Measurements from ENCODE around the gene HDAC9. TPM values are rescaled to one million over a fixed set of nuclear protein-coding genes. Genes with fewer than 3 reads are reported as not detected.

Gene HDAC9
- total RNA-seq, 2 experiments from 2014 or later: 1.5 to 3.0 TPM

GRCh38 chr7:18834577-18834976 is 339.0 kb downstream of the HDAC9 start:
- H3K36me3 Mint-ChIP-seq (ENCODE audit: low read depth): no peaks in the 10 kb centered on the region
- ATAC-seq: no peak
- TF ChIP-seq CTCF (IDR thresholded peaks at IDR 0.05): no peak
- ChIA-PET CTCF (no interaction called here), POLR2A (no interaction called here)
- no peak overlapping the region for H3K27ac Mint-ChIP-seq
- H3K4me1 Mint-ChIP-seq (ENCODE audit: low read depth): no peaks in the 10 kb centered on the region
- no peak overlapping the region for H3K4me3 Mint-ChIP-seq
- intact Hi-C loops (cut with micrococcal nuclease): no loop called here
- no peak for DNase-seq
- H3K27me3 Mint-ChIP-seq: no peaks in the 10 kb centered on the region
- H3K9me3 Mint-ChIP-seq: no peaks in the 10 kb centered on the region

GRCh38 chr7:18835001-18835690 is 339.6 kb downstream of the HDAC9 start:
- no peaks in the 10 kb centered on the region for H3K27me3 Mint-ChIP-seq
- POLR2A ChIA-PET: no interaction called here
- CTCF ChIA-PET: no interaction called here

GRCh38 chr7:18843979-18844378 is 348.4 kb downstream of the HDAC9 start:
- ChIA-PET POLR2A (no interaction called here), CTCF (no interaction called here)
- Mint-ChIP-seq H3K4me1 (ENCODE audit: low read depth) (no peaks in the 10 kb centered on the region), H3K36me3 (ENCODE audit: low read depth) (no peaks in the 10 kb centered on the region), H3K4me3 (no peak overlapping the region), H3K27ac (no peak overlapping the region), H3K27me3 (no peaks in the 10 kb centered on the region), H3K9me3 (no peaks in the 10 kb centered on the region)
- intact Hi-C loops (cut with micrococcal nuclease): no loop called here
- ATAC-seq (no peak), DNase-seq (no peak)
- TF ChIP-seq CTCF (IDR thresholded peaks at IDR 0.05): no peak

More at GRCh38 chr7:18835001-18835690, 339.6 kb downstream of the HDAC9 start:
- no peak for ATAC-seq
- Mint-ChIP-seq H3K4me3 (no peak overlapping the region), H3K9me3 (no peaks in the 10 kb centered on the region), H3K4me1 (ENCODE audit: low read depth) (no peaks in the 10 kb centered on the region), H3K36me3 (ENCODE audit: low read depth) (no peaks in the 10 kb centered on the region), H3K27ac (no peak overlapping the region)
- intact Hi-C loops (cut with micrococcal nuclease): no loop called here
- DNase-seq: no peak
- no peak for TF ChIP-seq CTCF (IDR thresholded peaks at IDR 0.05)

GRCh38 chr7:18844735-18845134 is 349.2 kb downstream of the HDAC9 start:
- POLR2A ChIA-PET: no interaction called here
- Mint-ChIP-seq H3K4me3 (no peak overlapping the region), H3K27me3 (no peaks in the 10 kb centered on the region), H3K4me1 (ENCODE audit: low read depth) (no peaks in the 10 kb centered on the region), H3K9me3 (no peaks in the 10 kb centered on the region), H3K27ac (no peak overlapping the region), H3K36me3 (ENCODE audit: low read depth) (no peaks in the 10 kb centered on the region)
- CTCF ChIA-PET: no interaction called here
- TF ChIP-seq CTCF (IDR thresholded peaks at IDR 0.05): no peak
- intact Hi-C loops (cut with micrococcal nuclease): no loop called here
- DNase-seq: no peak
- no peak for ATAC-seq

GRCh38 chr7:18845700-18846099 is 350.2 kb downstream of the HDAC9 start:
- POLR2A ChIA-PET: no interaction called here
- CTCF ChIA-PET: no interaction called here

More at GRCh38 chr7:18845700-18846099, 350.2 kb downstream of the HDAC9 start:
- H3K9me3 Mint-ChIP-seq: no peaks in the 10 kb centered on the region
- H3K36me3 Mint-ChIP-seq (ENCODE audit: low read depth): no peaks in the 10 kb centered on the region
- no peak for DNase-seq
- no peaks in the 10 kb centered on the region for H3K4me1 Mint-ChIP-seq (ENCODE audit: low read depth)
- no peak for ATAC-seq
- intact Hi-C loops (cut with micrococcal nuclease): no loop called here
- H3K27me3 Mint-ChIP-seq: no peaks in the 10 kb centered on the region
- TF ChIP-seq CTCF (IDR thresholded peaks at IDR 0.05): no peak
- H3K4me3 Mint-ChIP-seq: no peak overlapping the region
- H3K27ac Mint-ChIP-seq: no peak overlapping the region

All from activated CD8-positive, alpha-beta T cell treated with anti-CD3 and anti-CD28 coated beads for 36 hours (primary cell).